GM23248 (cell line): ENCODE measurements around the gene FGD2.

Experiments
- EZH2 ChIP-seq: fragments of 200-600 bp; sonication (generic); IDR thresholded peaks from 2 replicates; pipeline ENCODE4 v1.6.1; 2018; ENCODE audit warnings: antibody characterized with exemption, mild to moderate bottlenecking; ENCODE audit not compliant: insufficient read depth, poor library complexity, severe bottlenecking
- EZH2phosphoT487 ChIP-seq: fragments of 200-600 bp; sonication (generic); IDR thresholded peaks from 2 replicates; pipeline ENCODE4 v1.6.1; 2018; ENCODE audit warnings: antibody characterized with exemption, moderate library complexity, mild to moderate bottlenecking, low read depth; ENCODE audit not compliant: insufficient read depth

DNA sequence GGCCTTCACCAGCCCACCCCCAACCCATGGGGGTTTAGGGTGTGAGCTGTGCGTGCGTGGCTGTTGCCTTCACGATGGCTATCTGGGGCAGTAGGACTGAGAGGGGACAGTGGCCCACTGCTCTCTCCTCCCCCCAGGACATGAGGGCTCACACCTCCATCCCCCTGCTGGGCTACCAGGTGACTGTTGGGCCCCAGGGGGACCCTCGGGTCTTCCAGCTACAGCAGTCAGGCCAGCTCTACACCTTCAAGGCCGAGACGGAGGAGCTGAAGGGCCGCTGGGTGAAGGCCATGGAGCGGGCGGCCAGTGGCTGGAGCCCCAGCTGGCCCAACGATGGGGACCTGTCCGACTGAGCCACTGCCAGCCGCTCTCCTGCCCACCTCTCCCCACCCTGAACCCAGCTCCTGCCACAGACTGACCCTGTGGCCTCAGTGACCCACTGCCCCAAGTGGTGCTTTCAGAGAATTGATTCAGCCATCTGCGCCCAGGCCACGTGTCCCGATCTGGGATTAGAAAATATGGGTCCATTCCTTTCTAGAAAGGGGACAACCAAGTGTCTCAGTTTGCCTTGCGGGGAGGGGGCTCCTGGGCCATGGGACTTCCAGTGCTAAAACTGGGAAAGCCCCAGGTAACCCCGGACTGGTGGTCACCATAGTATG lies 22.5 kb downstream of the FGD2 start:
- TF ChIP-seq EZH2 (no peak), EZH2phosphoT487 (no peak)
